ENCODE data around the gene IER3.

The IER3 gene

DNA sequence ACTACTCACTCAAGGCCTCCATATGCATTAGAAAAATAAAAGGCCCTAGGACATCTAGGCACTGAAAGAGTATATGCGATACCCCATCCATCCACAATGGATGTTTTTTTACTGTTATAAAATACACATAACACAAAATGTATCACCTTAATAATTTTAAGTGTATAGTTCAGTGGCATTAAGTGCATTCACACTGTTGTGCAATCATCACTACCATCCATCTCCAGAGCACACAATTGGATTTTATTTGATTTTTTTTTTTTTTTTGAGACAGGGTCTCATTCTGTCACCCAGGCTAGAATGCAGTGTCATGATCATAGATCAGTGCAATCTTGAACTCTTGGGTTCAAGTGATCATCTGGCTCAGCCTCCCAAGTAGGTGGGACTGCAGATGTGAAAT is 30.1 kb downstream of the IER3 start:
- no peak for TF ChIP-seq TAF1 (IDR thresholded peaks at IDR 0.05; ENCODE audit: low read depth)
- TF ChIP-seq TCF12 (IDR thresholded peaks at IDR 0.05; ENCODE audit: low read depth) = no peak
- TF ChIP-seq ZBTB7A (IDR thresholded peaks at IDR 0.05; ENCODE audit: low read depth) = no peak
- TF ChIP-seq EGR1 (IDR thresholded peaks at IDR 0.05) = no peak
- no peak for TF ChIP-seq TEAD4 (IDR thresholded peaks at IDR 0.05)
- TF ChIP-seq, protein P1, sequence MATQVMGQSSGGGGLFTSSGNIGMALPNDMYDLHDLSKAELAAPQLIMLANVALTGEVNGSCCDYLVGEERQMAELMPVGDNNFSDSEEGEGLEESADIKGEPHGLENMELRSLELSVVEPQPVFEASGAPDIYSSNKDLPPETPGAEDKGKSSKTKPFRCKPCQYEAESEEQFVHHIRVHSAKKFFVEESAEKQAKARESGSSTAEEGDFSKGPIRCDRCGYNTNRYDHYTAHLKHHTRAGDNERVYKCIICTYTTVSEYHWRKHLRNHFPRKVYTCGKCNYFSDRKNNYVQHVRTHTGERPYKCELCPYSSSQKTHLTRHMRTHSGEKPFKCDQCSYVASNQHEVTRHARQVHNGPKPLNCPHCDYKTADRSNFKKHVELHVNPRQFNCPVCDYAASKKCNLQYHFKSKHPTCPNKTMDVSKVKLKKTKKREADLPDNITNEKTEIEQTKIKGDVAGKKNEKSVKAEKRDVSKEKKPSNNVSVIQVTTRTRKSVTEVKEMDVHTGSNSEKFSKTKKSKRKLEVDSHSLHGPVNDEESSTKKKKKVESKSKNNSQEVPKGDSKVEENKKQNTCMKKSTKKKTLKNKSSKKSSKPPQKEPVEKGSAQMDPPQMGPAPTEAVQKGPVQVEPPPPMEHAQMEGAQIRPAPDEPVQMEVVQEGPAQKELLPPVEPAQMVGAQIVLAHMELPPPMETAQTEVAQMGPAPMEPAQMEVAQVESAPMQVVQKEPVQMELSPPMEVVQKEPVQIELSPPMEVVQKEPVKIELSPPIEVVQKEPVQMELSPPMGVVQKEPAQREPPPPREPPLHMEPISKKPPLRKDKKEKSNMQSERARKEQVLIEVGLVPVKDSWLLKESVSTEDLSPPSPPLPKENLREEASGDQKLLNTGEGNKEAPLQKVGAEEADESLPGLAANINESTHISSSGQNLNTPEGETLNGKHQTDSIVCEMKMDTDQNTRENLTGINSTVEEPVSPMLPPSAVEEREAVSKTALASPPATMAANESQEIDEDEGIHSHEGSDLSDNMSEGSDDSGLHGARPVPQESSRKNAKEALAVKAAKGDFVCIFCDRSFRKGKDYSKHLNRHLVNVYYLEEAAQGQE (IDR thresholded peaks at IDR 0.05; ENCODE audit: low read depth) = no peak
- TF ChIP-seq CEBPB (IDR thresholded peaks at IDR 0.05) = no peak
- no peak for TF ChIP-seq FOXM1 (IDR thresholded peaks at IDR 0.05; ENCODE audit: borderline replicate concordance, low read depth)
- no peak for TF ChIP-seq YY1 (IDR thresholded peaks at IDR 0.05; ENCODE audit: low read depth)
- TF ChIP-seq CREB1 (IDR thresholded peaks at IDR 0.05; ENCODE audit: low read depth) = no peak
- TF ChIP-seq, protein P2, sequence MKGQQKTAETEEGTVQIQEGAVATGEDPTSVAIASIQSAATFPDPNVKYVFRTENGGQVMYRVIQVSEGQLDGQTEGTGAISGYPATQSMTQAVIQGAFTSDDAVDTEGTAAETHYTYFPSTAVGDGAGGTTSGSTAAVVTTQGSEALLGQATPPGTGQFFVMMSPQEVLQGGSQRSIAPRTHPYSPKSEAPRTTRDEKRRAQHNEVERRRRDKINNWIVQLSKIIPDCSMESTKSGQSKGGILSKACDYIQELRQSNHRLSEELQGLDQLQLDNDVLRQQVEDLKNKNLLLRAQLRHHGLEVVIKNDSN (IDR thresholded peaks at IDR 0.05) = no peak
- TF ChIP-seq NFIC (IDR thresholded peaks at IDR 0.05) = no peak

DNA sequence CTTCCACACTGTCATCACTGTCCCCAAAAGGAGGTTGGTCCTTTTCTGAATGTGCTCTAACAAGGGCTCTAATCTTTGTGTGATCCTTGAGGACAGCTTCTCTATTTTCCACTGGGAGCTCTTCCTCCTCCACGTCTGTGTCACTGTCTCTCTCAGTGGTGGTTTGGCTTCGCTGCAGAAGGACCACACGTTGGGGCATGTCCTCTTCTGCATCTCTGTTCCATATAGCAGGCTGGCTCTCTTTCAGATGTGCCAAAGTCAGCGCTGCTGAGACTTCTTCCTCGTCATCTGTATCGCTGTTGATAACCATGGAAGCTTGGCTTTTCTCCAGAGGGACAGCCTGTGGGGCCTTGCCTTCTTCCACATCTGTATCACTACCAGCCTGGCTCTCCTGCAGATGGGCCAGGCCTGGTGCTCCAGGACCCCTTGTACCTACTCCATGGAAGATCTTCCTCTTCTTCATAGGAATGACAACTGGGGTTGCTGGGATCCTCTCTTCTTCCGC is 31.9 kb downstream of the IER3 start:
- TF ChIP-seq TCF12 (IDR thresholded peaks at IDR 0.05; ENCODE audit: low read depth) (no peak), YY1 (IDR thresholded peaks at IDR 0.05; ENCODE audit: low read depth) (no peak), EP300 (IDR thresholded peaks at IDR 0.05; ENCODE audit: borderline replicate concordance) (no peak), TAF1 (IDR thresholded peaks at IDR 0.05; ENCODE audit: low read depth) (no peak), CEBPB (IDR thresholded peaks at IDR 0.05) (no peak), NFIC (IDR thresholded peaks at IDR 0.05) (no peak), EGR1 (IDR thresholded peaks at IDR 0.05) (no peak), CREB1 (IDR thresholded peaks at IDR 0.05; ENCODE audit: low read depth) (no peak), ZBTB7A (IDR thresholded peaks at IDR 0.05; ENCODE audit: low read depth) (no peak), RAD21 (IDR thresholded peaks at IDR 0.05; ENCODE audit: low read depth) (no peak)
- TF ChIP-seq, protein P3, sequence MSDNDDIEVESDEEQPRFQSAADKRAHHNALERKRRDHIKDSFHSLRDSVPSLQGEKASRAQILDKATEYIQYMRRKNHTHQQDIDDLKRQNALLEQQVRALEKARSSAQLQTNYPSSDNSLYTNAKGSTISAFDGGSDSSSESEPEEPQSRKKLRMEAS (IDR thresholded peaks at IDR 0.05) = no peak
- TF ChIP-seq, protein P2 (IDR thresholded peaks at IDR 0.05) = no peak

DNA sequence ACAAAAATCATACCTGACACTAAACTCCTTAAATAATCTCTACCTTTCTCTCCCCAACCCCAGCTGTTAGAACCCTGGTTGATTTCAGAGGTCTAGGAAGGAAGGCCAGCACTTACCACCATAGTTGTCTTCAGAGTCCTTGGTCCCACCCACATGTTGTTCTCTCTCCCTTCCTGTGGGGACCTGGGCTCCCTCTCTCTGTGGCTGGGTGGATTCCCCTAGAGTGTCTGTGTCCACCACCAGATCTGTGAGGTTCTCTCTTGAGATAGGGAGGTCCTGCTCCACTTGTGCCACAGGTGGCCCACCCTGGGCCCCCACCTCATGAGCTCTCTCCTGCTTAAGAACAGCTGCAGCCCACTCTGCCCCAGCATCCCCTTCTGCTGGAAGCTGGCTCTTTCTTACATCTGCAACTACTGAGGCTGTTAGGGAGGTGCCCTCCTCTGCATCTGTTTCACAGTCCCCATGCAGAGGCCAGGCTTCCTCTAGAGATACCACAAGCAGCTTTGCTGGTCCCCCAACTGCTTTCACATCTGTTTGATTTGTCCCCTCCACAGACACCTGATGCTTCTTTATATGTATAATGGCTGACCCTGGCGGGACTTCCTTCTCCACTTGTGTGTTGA is 32.5 kb downstream of the IER3 start:
- no peak for TF ChIP-seq TAF1 (IDR thresholded peaks at IDR 0.05; ENCODE audit: low read depth)
- TF ChIP-seq NFIC (IDR thresholded peaks at IDR 0.05) = no peak
- TF ChIP-seq FOXM1 (IDR thresholded peaks at IDR 0.05; ENCODE audit: borderline replicate concordance, low read depth) = no peak
- TF ChIP-seq, protein P2 (IDR thresholded peaks at IDR 0.05) = no peak
- TF ChIP-seq EP300 (IDR thresholded peaks at IDR 0.05; ENCODE audit: borderline replicate concordance) = no peak
- TF ChIP-seq, protein P1 (IDR thresholded peaks at IDR 0.05; ENCODE audit: low read depth) = no peak
- no peak for TF ChIP-seq EGR1 (IDR thresholded peaks at IDR 0.05)
- no peak for TF ChIP-seq CEBPB (IDR thresholded peaks at IDR 0.05)
- TF ChIP-seq ZBTB7A (IDR thresholded peaks at IDR 0.05; ENCODE audit: low read depth) = no peak
- no peak for TF ChIP-seq TCF12 (IDR thresholded peaks at IDR 0.05; ENCODE audit: low read depth)

DNA sequence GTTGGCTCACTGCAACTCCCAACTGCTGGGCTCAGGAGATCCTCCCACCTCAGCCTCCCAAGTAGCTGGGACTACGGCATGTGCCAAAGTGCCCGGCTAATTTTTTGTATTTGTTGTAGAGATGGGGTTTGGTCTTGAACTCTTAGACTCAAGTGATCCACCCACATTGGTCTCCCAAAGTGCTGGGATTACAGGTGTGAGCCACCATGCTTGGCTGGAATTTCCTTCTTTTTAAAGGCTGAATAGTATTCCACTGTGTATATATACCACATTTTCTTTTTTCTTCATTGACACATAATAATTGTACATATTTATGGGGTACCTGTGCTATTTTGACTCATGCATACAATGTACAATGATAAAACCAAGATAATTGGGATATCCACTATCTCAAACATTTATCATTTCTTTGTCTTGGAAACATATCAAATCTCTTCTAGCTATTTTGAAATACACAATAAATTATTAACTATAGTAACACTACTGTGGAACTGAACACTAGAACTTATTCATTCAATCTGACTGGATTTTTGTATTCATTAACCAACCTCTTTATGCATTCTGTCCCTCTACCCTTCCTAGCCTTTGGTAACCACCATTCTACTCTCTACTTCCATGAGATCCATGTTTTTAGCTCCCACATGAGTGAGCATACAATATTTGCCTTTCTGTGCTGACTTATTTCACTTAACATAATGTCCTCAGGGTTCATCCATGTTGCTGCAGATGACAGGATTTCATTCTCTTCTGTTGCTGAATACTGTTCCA is 35.1 kb downstream of the IER3 start:
- TF ChIP-seq EP300 (IDR thresholded peaks at IDR 0.05; ENCODE audit: borderline replicate concordance) (no peak), TAF1 (IDR thresholded peaks at IDR 0.05; ENCODE audit: low read depth) (no peak), TCF12 (IDR thresholded peaks at IDR 0.05; ENCODE audit: low read depth) (no peak), TEAD4 (IDR thresholded peaks at IDR 0.05) (no peak), EGR1 (IDR thresholded peaks at IDR 0.05) (no peak)
- TF ChIP-seq, protein P1 (IDR thresholded peaks at IDR 0.05; ENCODE audit: low read depth) = no peak
- TF ChIP-seq, protein P2 (IDR thresholded peaks at IDR 0.05) = no peak

Data from Ishikawa (cell line).